Esophagus squamous epithelium (tissue), 5 donors: ENCODE results near the gene BBOX1. TPM values are rescaled to one million over a fixed set of nuclear protein-coding genes. Genes with fewer than 3 reads are reported as not detected.

Experiments
- DNase-seq: peaks from one replicate; lab custom pipeline; 2025; lab: John Stamatoyannopoulos, UW
- H3K27ac ChIP-seq, 4 donors: fragments of 200-600 bp; sonication (generic); one replicate each; pipeline ENCODE4 v1.5.1; 2016 to 2019; ENCODE audit warnings: mild to moderate bottlenecking in 1 of 4
- H3K27me3 ChIP-seq, 4 donors: fragments of 200-600 bp; sonication (generic); 1 replicate in 3 of 4; 2 replicates in 1 of 4; pipeline versions ENCODE4 v1.5.1 to v1.6.0; 2017 to 2021; ENCODE audit warnings: antibody characterized with exemption in 1 of 4
- H3K36me3 ChIP-seq, 3 donors: fragments of 200-600 bp; sonication (generic); one replicate each; pipeline ENCODE4 v1.5.1; 2016 to 2019
- H3K4me1 ChIP-seq, 3 donors: fragments of 200-600 bp; sonication (generic); one replicate each; pipeline ENCODE4 v1.5.1; 2017 to 2019
- H3K4me3 ChIP-seq, 4 donors: fragments of 200-600 bp; sonication (generic); 1 replicate in 3 of 4; 2 replicates in 1 of 4; pipeline ENCODE4 v1.5.1; 2016 to 2019; ENCODE audit warnings: mild to moderate bottlenecking in 2 of 4, moderate library complexity in 1 of 4
- H3K9me3 ChIP-seq, 3 donors: fragments of 200-600 bp; sonication (generic); one replicate each; pipeline ENCODE4 v1.5.1; 2016 to 2019
- CTCF ChIP-seq, 6 experiments: fragments of 450-650 bp in 4 of 6; fragments of 200-600 bp in 2 of 6; sonication (generic) in 2 of 6; IDR thresholded peaks; one replicate each; pipeline ENCODE4 v1.5.1; 2016 to 2019; ENCODE audit warnings: antibody characterized with exemption in 6 of 6, mild to moderate bottlenecking in 4 of 6, moderate library complexity in 4 of 6
- POLR2A ChIP-seq, 4 donors: fragments of 450-650 bp; IDR thresholded peaks; one replicate each; pipeline ENCODE4 v1.6.1; 2017; ENCODE audit warnings: antibody characterized with exemption in 4 of 4, mild to moderate bottlenecking in 4 of 4, moderate library complexity in 3 of 4
- WGBS, 2 donors: methylation state at CpG; one replicate each; pipeline ENCODE4 v1.1.5; 2018; 5-methylcytosine and 5-hydroxymethylcytosine counted together
- intact Hi-C: fragments of 100-400 bp; cut with DNase I; formaldehyde crosslinking; loops from one replicate; pipeline ENCODE4 v1.15.0; 2022
- total RNA-seq, 4 donors: library from RNA; depleted of rRNA; stranded (reverse); fragments of >200 nt; gene quantifications; one replicate each; pipeline ENCODE4 v1.1.0, GENCODE V29; 2016
- donor health status: DM: yes; HTN: yes; CAD: no.

Gene BBOX1
- total RNA-seq, 4 donors from 2014 or later = 6.0 to 25.9 (median 14.0) TPM

GRCh38 chr11:27025312-27025955 lies 15.2 kb upstream of the BBOX1 start:
- DNase-seq = no peak
- Histone ChIP-seq H3K4me3 (no peak overlapping the region), H3K27me3 (no peaks in the 10 kb centered on the region), H3K36me3 (no peaks in the 10 kb centered on the region), H3K4me1 (no peaks in the 10 kb centered on the region), H3K9me3 (no peaks in the 10 kb centered on the region), H3K27ac (no peak overlapping the region)
- intact Hi-C loops = no loop called here
- 65 to 89% methylated on average over 5 to 6 of the region's 6 CpGs for WGBS, 2 donors
- TF ChIP-seq POLR2A (IDR thresholded peaks at IDR 0.05) (no peak), CTCF (IDR thresholded peaks at IDR 0.05) (no peak)

- no peak for DNase-seq
- WGBS, 2 donors = 79 to 82% methylated on average over 8 of the region's 8 CpGs
- H3K36me3 ChIP-seq = no peaks in the 10 kb centered on the region
- no peak overlapping the region for H3K4me3 ChIP-seq
- TF ChIP-seq POLR2A (IDR thresholded peaks at IDR 0.05) (no peak), CTCF (IDR thresholded peaks at IDR 0.05) (no peak)
- no peak overlapping the region for H3K27ac ChIP-seq
- H3K27me3 ChIP-seq = no peaks in the 10 kb centered on the region
- intact Hi-C loops = no loop called here
- H3K9me3 ChIP-seq = no peaks in the 10 kb centered on the region
- peaks cover 0 to 6% (median 0%) of the 10 kb centered on the region in 3 donors for H3K4me1 ChIP-seq
These were observed 14.5 kb upstream of the BBOX1 start for GRCh38 chr11:27025957-27026733.

- TF ChIP-seq CTCF (IDR thresholded peaks at IDR 0.05) (no peak), POLR2A (IDR thresholded peaks at IDR 0.05) (no peak)
- no peak overlapping the region for H3K27ac ChIP-seq
- WGBS, 2 donors = 31 to 50% methylated on average over 1 of the region's 1 CpG
- intact Hi-C loops = no loop called here
- no peaks in the 10 kb centered on the region for H3K9me3 ChIP-seq
- H3K4me1 ChIP-seq = peaks cover 0 to 7% (median 0%) of the 10 kb centered on the region in 3 donors
- DNase-seq = no peak
- no peaks in the 10 kb centered on the region for H3K36me3 ChIP-seq
- H3K4me3 ChIP-seq = no peak overlapping the region
- no peaks in the 10 kb centered on the region for H3K27me3 ChIP-seq
These were observed 12.1 kb upstream of the BBOX1 start for GRCh38 chr11:27028561-27028965.

GRCh38 chr11:27029966-27030365 lies 10.6 kb upstream of the BBOX1 start:
- Histone ChIP-seq H3K27me3 (no peaks in the 10 kb centered on the region), H3K27ac (no peak overlapping the region), H3K4me1 (peaks cover 0 to 7% (median 0%) of the 10 kb centered on the region in 3 donors), H3K4me3 (no peak overlapping the region), H3K36me3 (no peaks in the 10 kb centered on the region), H3K9me3 (no peaks in the 10 kb centered on the region)
- intact Hi-C loops = no loop called here
- TF ChIP-seq CTCF (IDR thresholded peaks at IDR 0.05) (no peak), POLR2A (IDR thresholded peaks at IDR 0.05) (no peak)
- WGBS, 2 donors = 90 to 100% methylated on average over 1 of the region's 1 CpG
- DNase-seq = no peak

GRCh38 chr11:27031754-27032153 lies 8.9 kb upstream of the BBOX1 start:
- H3K4me1 ChIP-seq = peaks cover 0 to 7% (median 0%) of the 10 kb centered on the region in 3 donors
- H3K36me3 ChIP-seq = no peaks in the 10 kb centered on the region
- TF ChIP-seq POLR2A (IDR thresholded peaks at IDR 0.05) = no peak
- TF ChIP-seq CTCF (IDR thresholded peaks at IDR 0.05) = no peak
- H3K27ac ChIP-seq = no peak overlapping the region
- 76 to 100% methylated on average over 4 to 5 of the region's 5 CpGs for WGBS, 2 donors
- no peaks in the 10 kb centered on the region for H3K9me3 ChIP-seq
- intact Hi-C loops = no loop called here
- no peak for DNase-seq
- no peaks in the 10 kb centered on the region for H3K27me3 ChIP-seq
- no peak overlapping the region for H3K4me3 ChIP-seq
